ENCODE data around the gene FBXO21. TPM values are rescaled to one million over a fixed set of nuclear protein-coding genes. Genes with fewer than 3 reads are reported as not detected.
"Not testable (repeated sequence)": the region's sequence is repeated elsewhere in the genome, so short reads cannot be mapped to it uniquely, and the experiment has no call there.

The FBXO21 gene
- total RNA-seq, 1 donor from 2014 or later, result 35.4 TPM

DNA sequence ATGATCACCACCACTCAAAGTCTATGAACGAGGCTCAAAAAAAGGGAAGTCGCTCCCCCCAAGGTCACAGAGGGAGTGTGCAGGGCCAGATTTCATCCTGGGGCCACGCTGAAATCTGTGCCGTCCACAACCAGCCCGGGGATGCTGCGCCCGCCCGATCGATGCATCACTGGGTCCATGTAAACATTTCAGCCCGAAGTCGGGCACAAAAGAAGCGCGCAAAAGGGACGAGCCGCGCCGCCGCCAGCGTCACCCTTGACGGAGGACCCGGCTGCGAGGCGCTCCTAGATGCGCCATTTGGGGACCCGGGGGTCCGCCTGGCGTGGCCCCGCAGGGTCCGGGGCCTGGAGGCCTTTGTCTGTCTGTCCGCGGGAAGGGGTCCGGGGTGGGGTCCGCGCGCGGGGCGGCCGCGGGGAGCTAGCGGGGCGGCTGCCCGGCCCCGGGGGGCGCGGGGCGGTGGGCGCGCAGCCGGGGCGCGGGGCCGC is 503 bp downstream of the FBXO21 start:
- TF ChIP-seq, protein P1, sequence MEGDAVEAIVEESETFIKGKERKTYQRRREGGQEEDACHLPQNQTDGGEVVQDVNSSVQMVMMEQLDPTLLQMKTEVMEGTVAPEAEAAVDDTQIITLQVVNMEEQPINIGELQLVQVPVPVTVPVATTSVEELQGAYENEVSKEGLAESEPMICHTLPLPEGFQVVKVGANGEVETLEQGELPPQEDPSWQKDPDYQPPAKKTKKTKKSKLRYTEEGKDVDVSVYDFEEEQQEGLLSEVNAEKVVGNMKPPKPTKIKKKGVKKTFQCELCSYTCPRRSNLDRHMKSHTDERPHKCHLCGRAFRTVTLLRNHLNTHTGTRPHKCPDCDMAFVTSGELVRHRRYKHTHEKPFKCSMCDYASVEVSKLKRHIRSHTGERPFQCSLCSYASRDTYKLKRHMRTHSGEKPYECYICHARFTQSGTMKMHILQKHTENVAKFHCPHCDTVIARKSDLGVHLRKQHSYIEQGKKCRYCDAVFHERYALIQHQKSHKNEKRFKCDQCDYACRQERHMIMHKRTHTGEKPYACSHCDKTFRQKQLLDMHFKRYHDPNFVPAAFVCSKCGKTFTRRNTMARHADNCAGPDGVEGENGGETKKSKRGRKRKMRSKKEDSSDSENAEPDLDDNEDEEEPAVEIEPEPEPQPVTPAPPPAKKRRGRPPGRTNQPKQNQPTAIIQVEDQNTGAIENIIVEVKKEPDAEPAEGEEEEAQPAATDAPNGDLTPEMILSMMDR (IDR thresholded peaks at IDR 0.05), result no peak
- ATAC-seq, result peak; percentile 14 to 26
- intact Hi-C loops (cut with DNase I), result no loop called here
- no peaks in the 10 kb centered on the region for H3K27me3 ChIP-seq (ENCODE audit: low read depth)
- no peaks in the 10 kb centered on the region for H3K9me3 ChIP-seq
- peaks cover 31% of the 10 kb centered on the region for H3K4me1 ChIP-seq
- peak; percentile 57 for DNase-seq
- peak overlapping the region; percentile 75 for H3K4me3 ChIP-seq
- H3K27ac ChIP-seq, result peak overlapping the region; percentile 84
- peaks cover 23% of the 10 kb centered on the region for H3K36me3 ChIP-seq

DNA sequence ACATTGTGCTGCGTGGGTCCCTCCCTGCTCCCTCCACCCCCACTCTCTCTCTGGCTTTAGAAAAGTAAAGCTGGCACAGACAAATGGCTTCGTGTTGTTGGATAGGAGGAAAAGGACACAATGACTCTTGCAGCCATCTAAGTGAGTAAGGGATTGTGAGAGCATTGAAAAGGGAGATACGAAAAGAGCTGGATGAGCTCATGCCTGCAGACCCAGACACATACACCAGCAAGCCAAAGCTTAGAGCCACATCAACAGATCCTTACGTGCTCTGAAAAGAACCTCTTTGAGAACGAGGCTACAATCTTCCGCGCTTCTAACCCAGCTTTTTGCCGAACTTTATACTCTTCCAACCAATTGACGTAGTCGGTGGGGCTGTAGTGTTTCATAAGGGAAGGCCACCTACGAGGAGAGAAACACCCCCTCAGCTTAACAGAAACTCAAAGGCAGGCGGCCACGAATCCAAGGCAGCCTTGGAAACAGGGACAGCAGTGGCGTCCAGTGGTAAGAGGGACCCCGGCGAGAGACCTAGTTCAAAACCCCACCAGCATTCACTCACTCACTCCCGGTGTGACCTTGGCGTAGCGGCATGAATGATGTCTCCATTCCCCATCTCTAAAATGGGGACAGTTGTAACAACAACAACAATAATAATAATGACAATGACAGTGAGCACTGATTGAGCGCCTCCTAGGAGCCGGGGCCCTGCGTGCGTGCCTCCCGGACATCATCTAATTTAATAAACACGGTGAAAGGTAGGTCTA is 1.1 kb downstream of the FBXO21 start:
- ATAC-seq (no peak), DNase-seq (no peak)
- H3K4me3 ChIP-seq, result peak overlapping the region; percentile 75
- H3K27ac ChIP-seq, result peak overlapping the region; percentile 84
- H3K9me3 ChIP-seq, result no peaks in the 10 kb centered on the region
- H3K27me3 ChIP-seq (ENCODE audit: low read depth), result no peaks in the 10 kb centered on the region
- H3K36me3 ChIP-seq, result peaks cover 29% of the 10 kb centered on the region
- intact Hi-C loops (cut with DNase I), result no loop called here
- TF ChIP-seq, protein P1 (IDR thresholded peaks at IDR 0.05), result no peak
- peaks cover 31% of the 10 kb centered on the region for H3K4me1 ChIP-seq

DNA sequence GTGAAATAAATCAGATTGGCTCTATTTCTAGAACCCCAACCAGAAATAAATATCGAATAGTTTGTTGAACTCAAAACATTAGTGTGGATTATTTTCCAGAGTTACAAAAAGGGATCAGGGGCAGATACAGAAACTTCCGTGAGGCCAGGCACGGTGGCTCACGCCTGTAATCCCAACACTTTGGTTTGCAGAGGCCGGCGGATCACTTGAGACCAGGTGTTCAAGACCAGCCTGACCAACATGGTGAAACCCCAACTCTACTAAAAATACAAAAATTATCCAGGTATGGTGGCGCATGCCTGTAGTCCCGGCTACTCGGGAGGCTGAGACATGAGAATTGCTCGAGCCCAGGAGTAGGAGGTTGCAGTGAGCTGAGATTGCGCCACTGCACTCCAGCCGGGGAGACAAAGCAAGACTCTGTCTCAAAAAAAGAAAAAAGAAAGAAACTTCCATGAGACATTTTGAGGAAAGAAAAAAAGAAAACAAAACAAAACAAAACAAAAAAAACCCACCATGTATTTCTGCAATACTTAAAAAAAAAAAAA is 2.1 kb downstream of the FBXO21 start:
- Histone ChIP-seq H3K36me3 (peaks cover 38% of the 10 kb centered on the region), H3K27ac (no peak overlapping the region), H3K27me3 (ENCODE audit: low read depth) (no peaks in the 10 kb centered on the region), H3K4me1 (peaks cover 31% of the 10 kb centered on the region), H3K9me3 (no peaks in the 10 kb centered on the region), H3K4me3 (no peak overlapping the region)
- ATAC-seq (no peak), DNase-seq (no peak)
- TF ChIP-seq, protein P1 (IDR thresholded peaks at IDR 0.05), result no peak
- intact Hi-C loops (cut with DNase I), result no loop called here

DNA sequence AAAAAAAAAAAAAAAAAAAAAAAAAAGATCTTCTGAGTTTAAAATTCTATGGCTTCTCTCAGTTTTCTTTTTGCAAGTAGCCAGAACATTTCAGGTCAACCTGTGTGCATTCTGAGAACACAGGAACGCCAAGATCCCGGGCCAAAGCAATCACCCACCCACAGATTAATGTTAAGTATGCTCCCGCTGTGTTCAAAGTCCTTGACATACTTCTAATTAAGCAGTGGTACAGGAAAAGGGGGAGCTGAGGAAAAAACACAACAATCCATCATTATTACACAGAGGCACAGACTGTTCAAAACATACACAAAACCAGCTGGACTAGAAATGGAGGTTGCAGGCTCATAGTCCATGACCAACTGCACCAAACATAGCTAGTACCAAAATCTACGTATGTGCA is 2.8 kb downstream of the FBXO21 start:
- H3K36me3 ChIP-seq, result peaks cover 45% of the 10 kb centered on the region
- peak in 1 of 2 donors; percentile 47 for ATAC-seq
- no peak overlapping the region for H3K27ac ChIP-seq
- intact Hi-C loops (cut with DNase I), result no loop called here
- TF ChIP-seq, protein P1 (IDR thresholded peaks at IDR 0.05), result no peak
- DNase-seq, result no peak
- H3K9me3 ChIP-seq, result no peaks in the 10 kb centered on the region
- H3K27me3 ChIP-seq (ENCODE audit: low read depth), result no peaks in the 10 kb centered on the region
- H3K4me3 ChIP-seq, result no peak overlapping the region
- H3K4me1 ChIP-seq, result peaks cover 31% of the 10 kb centered on the region

- no peak for DNase-seq
- no peaks in the 10 kb centered on the region for H3K27me3 ChIP-seq (ENCODE audit: low read depth)
- no peak overlapping the region for H3K27ac ChIP-seq
- H3K36me3 ChIP-seq, result peaks cover 77% of the 10 kb centered on the region
- TF ChIP-seq, protein P1 (IDR thresholded peaks at IDR 0.05), result no peak
- peaks cover 8% of the 10 kb centered on the region for H3K4me1 ChIP-seq
- H3K4me3 ChIP-seq, result no peak overlapping the region
- intact Hi-C loops (cut with DNase I), result no loop called here
- ATAC-seq, result no peak
- H3K9me3 ChIP-seq, result no peaks in the 10 kb centered on the region
Observed at GRCh38 chr12:117182866-117183265, 7.4 kb downstream of the FBXO21 start.

DNA sequence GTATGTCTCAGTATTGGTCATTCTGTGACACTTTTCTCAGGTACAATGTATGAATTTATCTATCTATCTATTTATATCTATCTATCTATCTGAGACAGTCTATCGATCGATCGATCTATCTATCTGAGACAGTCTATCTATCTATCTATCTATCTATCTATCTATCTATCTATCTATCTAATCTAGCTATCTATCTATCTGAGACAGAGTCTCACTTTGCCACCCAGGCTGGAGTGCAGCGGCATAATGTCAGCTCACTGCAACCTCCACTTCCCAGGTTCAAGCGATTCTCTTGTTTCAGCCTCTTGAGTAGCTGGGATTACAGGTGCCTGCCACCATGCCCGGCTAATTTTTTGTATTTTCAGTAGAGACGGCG is 8.8 kb downstream of the FBXO21 start:
- H3K36me3 ChIP-seq, result peaks cover 85% of the 10 kb centered on the region
- intact Hi-C loops (cut with DNase I); H3K27me3 ChIP-seq (ENCODE audit: low read depth); H3K9me3 ChIP-seq; ATAC-seq; H3K27ac ChIP-seq; DNase-seq; H3K4me3 ChIP-seq; H3K4me1 ChIP-seq: not testable (repeated sequence)

Measured in lower lobe of right lung (tissue), 2 donors.